Fibroblast of lung (primary cell): ENCODE measurements around the gene KRT2. TPM values are rescaled to one million over a fixed set of nuclear protein-coding genes. Genes with fewer than 3 reads are reported as not detected.

ENCODE experiments used
- DNase-seq, 2 donors: peaks; one replicate each; pipeline versions ENCODE4 v3.0.0 to v3.0.0-alpha.2; 2010; ENCODE audit warnings: low read depth in 2 of 2
- H2AFZ ChIP-seq: 2 replicates; pipeline ENCODE4 v1.5.1; 2012; ENCODE audit warnings: low read length, control low read depth, inconsistent platforms
- H3K27ac ChIP-seq: 2 replicates; pipeline ENCODE4 v1.5.1; 2011; ENCODE audit warnings: low read length, control low read depth; ENCODE audit not compliant: insufficient read depth
- H3K27me3 ChIP-seq: 2 replicates; pipeline ENCODE4 v1.5.1; 2011; ENCODE audit warnings: mild to moderate bottlenecking, low read length; ENCODE audit not compliant: control insufficient read depth, insufficient read depth
- H3K36me3 ChIP-seq: 2 replicates; pipeline ENCODE4 v1.5.1; 2011; ENCODE audit warnings: low read length; ENCODE audit not compliant: control insufficient read depth, insufficient read depth
- H3K4me1 ChIP-seq: 2 replicates; pipeline ENCODE4 v1.5.1; 2011; ENCODE audit warnings: low read length; ENCODE audit not compliant: control insufficient read depth, insufficient read depth; ENCODE audit errors: extremely low read depth
- H3K4me2 ChIP-seq: 2 replicates; pipeline ENCODE4 v1.5.1; 2011; ENCODE audit warnings: low read length, control low read depth; ENCODE audit not compliant: insufficient read depth; ENCODE audit errors: extremely low read depth
- H3K4me3 ChIP-seq, 4 experiments: fragments of 200-600 bp in 1 of 4; sonication (generic) in 1 of 4; replicated peaks in 1 of 4; 2 replicates each; pipeline ENCODE4 v1.5.1; 2011 to 2016; ENCODE audit warnings: low read length in 4 of 4, low read depth in 3 of 4, mild to moderate bottlenecking in 3 of 4, control low read depth in 2 of 4, inconsistent platforms in 1 of 4, mixed read lengths in 1 of 4; ENCODE audit not compliant: insufficient read depth in 1 of 4; ENCODE audit errors: control extremely low read depth in 1 of 4
- H3K79me2 ChIP-seq: 2 replicates; pipeline ENCODE4 v1.5.1; 2012; ENCODE audit warnings: mild to moderate bottlenecking, low read length, inconsistent platforms; ENCODE audit not compliant: control insufficient read depth, insufficient read depth
- H3K9ac ChIP-seq: 2 replicates; pipeline ENCODE4 v1.5.1; 2011; ENCODE audit warnings: mild to moderate bottlenecking, low read length, control low read depth; ENCODE audit not compliant: insufficient read depth
- H3K9me3 ChIP-seq: 2 replicates; pipeline ENCODE4 v1.5.1; 2012; ENCODE audit warnings: low read depth, low read length; ENCODE audit not compliant: control insufficient read depth, insufficient read depth
- H4K20me1 ChIP-seq: 2 replicates; pipeline ENCODE4 v1.5.1; 2011; ENCODE audit warnings: low read length; ENCODE audit not compliant: control insufficient read depth, insufficient read depth; ENCODE audit errors: extremely low read depth
- EZH2 ChIP-seq: IDR thresholded peaks from 2 replicates; pipeline ENCODE4 v1.5.1; 2012; ENCODE audit warnings: low read length, control low read depth, mild to moderate bottlenecking; ENCODE audit errors: missing control alignments
- polyA plus RNA-seq, 2 donors: library from polyadenylated mRNA; depleted of rRNA in 1 of 2; stranded (reverse) in 1 of 2; unstranded in 1 of 2; fragments of >200 nt; gene quantifications; 2 replicates each; pipeline ENCODE4 v1.2.1, GENCODE V29; 2011 to 2012; ENCODE audit warnings: missing spikeins in 1 of 2
- total RNA-seq: library from RNA; depleted of rRNA; stranded (reverse); fragments of >200 nt; gene quantifications from 2 replicates; pipeline ENCODE4 v1.2.1, GENCODE V29; 2014
- TF ChIP-seq, protein P1 (sequence below), 2 donors: IDR thresholded peaks in 1 of 2; conservative IDR thresholded peaks in 1 of 2; 1 replicate in 1 of 2; 2 replicates in 1 of 2; pipeline ENCODE4 v1.5.1; 2011 to 2012; ENCODE audit warnings: low read length in 2 of 2, control low read depth in 1 of 2, inconsistent platforms in 1 of 2, low read depth in 1 of 2, mild to moderate bottlenecking in 1 of 2

KRT2 gene
- total and polyA plus RNA-seq, 2 donors (not counting 1 experiment from before 2014, with no cell fraction given), result not detected

DNA sequence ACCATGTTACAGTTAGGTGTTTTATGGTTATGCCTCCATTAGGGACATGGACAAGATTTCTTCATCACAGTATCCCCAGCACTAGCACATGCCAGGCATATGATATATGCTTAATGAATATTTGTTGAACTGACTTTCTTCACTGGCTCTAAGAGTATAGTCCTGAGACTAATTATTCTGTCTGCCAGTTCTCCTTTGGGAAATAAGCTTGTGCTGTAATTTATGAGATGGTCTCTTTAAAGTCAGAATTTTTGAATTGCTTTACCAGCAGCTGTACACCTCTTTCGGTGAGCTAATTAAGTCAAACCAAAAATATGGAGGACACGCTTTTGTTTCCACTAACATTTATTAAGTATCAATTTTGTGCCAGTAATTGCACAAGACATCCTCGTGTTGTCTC lies 45.9 kb downstream of the KRT2 start:
- Histone ChIP-seq H3K27ac (no peak overlapping the region), H3K4me1 (no peaks in the 10 kb centered on the region), H4K20me1 (no peaks in the 10 kb centered on the region), H3K4me2 (no peak overlapping the region), H3K9ac (no peak overlapping the region), H2AFZ (no peak overlapping the region), H3K27me3 (peaks cover 8% of the 10 kb centered on the region), H3K4me3 (no peak overlapping the region), H3K79me2 (no peaks in the 10 kb centered on the region), H3K36me3 (no peaks in the 10 kb centered on the region), H3K9me3 (no peaks in the 10 kb centered on the region)
- no peak for TF ChIP-seq EZH2
- TF ChIP-seq, protein P1, sequence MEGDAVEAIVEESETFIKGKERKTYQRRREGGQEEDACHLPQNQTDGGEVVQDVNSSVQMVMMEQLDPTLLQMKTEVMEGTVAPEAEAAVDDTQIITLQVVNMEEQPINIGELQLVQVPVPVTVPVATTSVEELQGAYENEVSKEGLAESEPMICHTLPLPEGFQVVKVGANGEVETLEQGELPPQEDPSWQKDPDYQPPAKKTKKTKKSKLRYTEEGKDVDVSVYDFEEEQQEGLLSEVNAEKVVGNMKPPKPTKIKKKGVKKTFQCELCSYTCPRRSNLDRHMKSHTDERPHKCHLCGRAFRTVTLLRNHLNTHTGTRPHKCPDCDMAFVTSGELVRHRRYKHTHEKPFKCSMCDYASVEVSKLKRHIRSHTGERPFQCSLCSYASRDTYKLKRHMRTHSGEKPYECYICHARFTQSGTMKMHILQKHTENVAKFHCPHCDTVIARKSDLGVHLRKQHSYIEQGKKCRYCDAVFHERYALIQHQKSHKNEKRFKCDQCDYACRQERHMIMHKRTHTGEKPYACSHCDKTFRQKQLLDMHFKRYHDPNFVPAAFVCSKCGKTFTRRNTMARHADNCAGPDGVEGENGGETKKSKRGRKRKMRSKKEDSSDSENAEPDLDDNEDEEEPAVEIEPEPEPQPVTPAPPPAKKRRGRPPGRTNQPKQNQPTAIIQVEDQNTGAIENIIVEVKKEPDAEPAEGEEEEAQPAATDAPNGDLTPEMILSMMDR (conservative IDR thresholded peaks at IDR 0.05 in 1 of 2, IDR thresholded peaks at IDR 0.05 in 1 of 2; ENCODE audit: low read depth in 1 of 2, low read length in 2 of 2), result no peak
- no peak for DNase-seq

DNA sequence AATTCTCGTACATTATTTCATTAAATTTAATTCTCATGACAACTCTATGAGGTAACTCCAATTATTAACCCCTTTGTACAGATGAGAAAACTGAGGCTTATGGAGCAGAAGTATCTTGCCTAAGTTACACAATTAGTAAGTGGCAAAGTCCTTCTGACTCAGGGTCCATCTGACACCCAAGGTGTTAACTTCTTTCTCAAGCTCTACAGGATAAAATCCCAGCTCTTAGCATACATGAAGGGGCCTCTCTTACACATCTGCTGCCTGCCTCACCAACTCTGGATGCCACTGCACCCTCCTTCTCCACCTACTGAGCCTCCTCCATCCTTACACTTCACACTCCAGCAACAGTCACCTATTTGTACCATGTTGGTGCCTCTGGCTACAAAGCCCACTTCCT lies 46.5 kb downstream of the KRT2 start:
- Histone ChIP-seq H3K27me3 (peaks cover 8% of the 10 kb centered on the region), H3K27ac (no peak overlapping the region), H4K20me1 (no peaks in the 10 kb centered on the region), H2AFZ (no peak overlapping the region), H3K9ac (no peak overlapping the region), H3K4me2 (no peak overlapping the region), H3K79me2 (no peaks in the 10 kb centered on the region), H3K9me3 (no peaks in the 10 kb centered on the region), H3K4me1 (no peaks in the 10 kb centered on the region), H3K36me3 (no peaks in the 10 kb centered on the region), H3K4me3 (no peak overlapping the region)
- no peak for DNase-seq
- no peak for TF ChIP-seq EZH2
- TF ChIP-seq, protein P1 (conservative IDR thresholded peaks at IDR 0.05 in 1 of 2, IDR thresholded peaks at IDR 0.05 in 1 of 2; ENCODE audit: low read depth in 1 of 2, low read length in 2 of 2), result no peak

DNA sequence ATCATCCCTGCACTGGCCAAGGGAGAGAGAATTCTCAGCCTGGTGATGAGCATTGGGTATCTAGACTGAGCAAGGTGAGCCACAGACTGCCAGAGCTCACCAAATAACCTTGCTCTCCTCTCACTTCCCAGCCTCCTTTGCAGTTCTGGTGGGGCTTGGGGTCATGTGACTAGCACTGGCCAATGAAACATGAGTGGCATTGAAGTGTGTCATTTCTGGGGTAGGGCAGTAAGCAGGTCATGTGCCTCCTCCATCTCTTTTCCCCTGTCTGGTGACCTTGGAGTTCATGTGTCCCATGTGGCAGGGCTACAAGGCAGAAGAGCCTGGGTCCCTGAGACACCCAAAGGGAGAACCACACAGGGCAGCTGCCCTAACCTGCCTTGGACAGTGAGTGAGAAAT lies 47.2 kb downstream of the KRT2 start:
- Histone ChIP-seq H3K9me3 (no peaks in the 10 kb centered on the region), H3K4me2 (no peak overlapping the region), H4K20me1 (no peaks in the 10 kb centered on the region), H3K9ac (no peak overlapping the region), H3K79me2 (no peaks in the 10 kb centered on the region), H3K27ac (no peak overlapping the region), H3K27me3 (peaks cover 9% of the 10 kb centered on the region), H3K4me1 (no peaks in the 10 kb centered on the region), H2AFZ (no peak overlapping the region), H3K4me3 (no peak overlapping the region), H3K36me3 (no peaks in the 10 kb centered on the region)
- TF ChIP-seq, protein P1 (conservative IDR thresholded peaks at IDR 0.05 in 1 of 2, IDR thresholded peaks at IDR 0.05 in 1 of 2; ENCODE audit: low read depth in 1 of 2, low read length in 2 of 2), result no peak
- TF ChIP-seq EZH2, result no peak
- DNase-seq, result no peak
